Measurements from ENCODE around the gene TRNAU1AP.
"Not testable (repeated sequence)": the region's sequence is repeated elsewhere in the genome, so short reads cannot be mapped to it uniquely, and the experiment has no call there.

- not testable (repeated sequence) for TF ChIP-seq POLR2A (IDR thresholded peaks at IDR 0.05; ENCODE audit: low read depth, low read length); TAF1 (IDR thresholded peaks at IDR 0.05; ENCODE audit: borderline replicate concordance, low read depth, low read length)
Observed at GRCh38 chr1:28520796-28521195, 32.1 kb upstream of the TRNAU1AP start.
